ENCODE results near the gene OTOG. TPM values are rescaled to one million over a fixed set of nuclear protein-coding genes. Genes with fewer than 3 reads are reported as not detected.

Gene OTOG
- total RNA-seq, 6 experiments from 2014 or later, result not detected

GRCh38 chr11:17687946-17688670 is 141.0 kb downstream of the OTOG start:
- DNase-seq, result no peak
- Mint-ChIP-seq H3K4me1 (ENCODE audit: low read depth) (peaks cover 19% of the 10 kb centered on the region), H3K4me3 (no peak overlapping the region), H3K9me3 (no peaks in the 10 kb centered on the region), H3K27ac (no peak overlapping the region), H3K36me3 (ENCODE audit: low read depth) (no peaks in the 10 kb centered on the region), H3K27me3 (ENCODE audit: insufficient read depth) (peaks cover 19% of the 10 kb centered on the region)
- no peak for TF ChIP-seq CTCF (IDR thresholded peaks at IDR 0.05)

- H3K27ac Mint-ChIP-seq, result no peak overlapping the region
- no peak for DNase-seq
- peaks cover 40% of the 10 kb centered on the region for H3K27me3 Mint-ChIP-seq (ENCODE audit: insufficient read depth)
- no peaks in the 10 kb centered on the region for H3K9me3 Mint-ChIP-seq
- no peaks in the 10 kb centered on the region for H3K36me3 Mint-ChIP-seq (ENCODE audit: low read depth)
- no peaks in the 10 kb centered on the region for H3K4me1 Mint-ChIP-seq (ENCODE audit: low read depth)
- no peak for TF ChIP-seq CTCF (IDR thresholded peaks at IDR 0.05)
- no peak overlapping the region for H3K4me3 Mint-ChIP-seq
Observed at GRCh38 chr11:17691550-17691949, 144.5 kb downstream of the OTOG start.

- Mint-ChIP-seq H3K27ac (no peak overlapping the region), H3K4me1 (ENCODE audit: low read depth) (no peaks in the 10 kb centered on the region), H3K36me3 (ENCODE audit: low read depth) (no peaks in the 10 kb centered on the region), H3K27me3 (ENCODE audit: insufficient read depth) (peaks cover 44% of the 10 kb centered on the region), H3K9me3 (no peaks in the 10 kb centered on the region), H3K4me3 (no peak overlapping the region)
- no peak for TF ChIP-seq CTCF (IDR thresholded peaks at IDR 0.05)
- DNase-seq, result no peak
Observed at GRCh38 chr11:17691976-17692375, 144.9 kb downstream of the OTOG start.

- DNase-seq, result no peak
- Mint-ChIP-seq H3K27me3 (ENCODE audit: insufficient read depth) (peaks cover 46% of the 10 kb centered on the region), H3K4me3 (no peak overlapping the region), H3K9me3 (no peaks in the 10 kb centered on the region), H3K36me3 (ENCODE audit: low read depth) (no peaks in the 10 kb centered on the region), H3K27ac (no peak overlapping the region), H3K4me1 (ENCODE audit: low read depth) (no peaks in the 10 kb centered on the region)
- TF ChIP-seq CTCF (IDR thresholded peaks at IDR 0.05), result no peak
Observed at GRCh38 chr11:17692931-17693330, 145.9 kb downstream of the OTOG start.

GRCh38 chr11:17693531-17693930 is 146.5 kb downstream of the OTOG start:
- Mint-ChIP-seq H3K9me3 (no peaks in the 10 kb centered on the region), H3K36me3 (ENCODE audit: low read depth) (no peaks in the 10 kb centered on the region), H3K4me3 (no peak overlapping the region), H3K27ac (no peak overlapping the region), H3K4me1 (ENCODE audit: low read depth) (no peaks in the 10 kb centered on the region), H3K27me3 (ENCODE audit: insufficient read depth) (peaks cover 46% of the 10 kb centered on the region)
- no peak for DNase-seq
- no peak for TF ChIP-seq CTCF (IDR thresholded peaks at IDR 0.05)

Measured in HFFc6 (cell line).